Raji (cell line): ENCODE measurements around the gene PFDN2.

Experiments used
- POLR2A ChIP-seq: IDR thresholded peaks from 2 replicates; pipeline ENCODE4 v1.6.1; 2011; ENCODE audit warnings: low read depth, low read length, control low read depth; ENCODE audit not compliant: insufficient read depth

PFDN2 gene

DNA sequence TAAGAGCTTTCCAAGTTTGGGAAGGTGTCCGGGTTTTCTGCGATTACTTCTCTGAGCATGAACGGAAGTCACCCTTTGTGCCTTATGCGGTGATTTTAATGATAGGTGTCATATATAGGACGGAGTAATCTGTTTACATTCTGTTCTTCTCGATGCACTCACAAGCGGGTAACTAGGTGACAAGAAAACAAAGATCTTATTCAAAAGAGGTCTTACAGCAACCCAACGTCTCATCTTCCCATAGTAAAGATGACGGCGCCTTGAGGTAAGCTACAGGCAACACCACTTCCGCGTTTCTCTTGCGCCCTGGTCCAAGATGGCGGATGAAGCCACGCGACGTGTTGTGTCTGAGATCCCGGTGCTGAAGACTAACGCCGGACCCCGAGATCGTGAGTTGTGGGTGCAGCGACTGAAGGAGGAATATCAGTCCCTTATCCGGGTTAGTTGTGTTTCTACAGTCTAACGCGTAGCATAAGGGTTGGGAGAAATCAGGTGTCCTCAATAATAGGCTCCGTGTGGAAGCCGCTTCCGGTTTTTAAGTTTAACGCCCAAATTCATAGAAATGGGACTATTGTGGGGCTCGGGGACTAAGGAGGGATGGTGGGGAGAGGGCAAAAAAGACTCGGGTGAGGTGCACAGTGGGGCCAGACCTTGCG is 36.0 kb upstream of the PFDN2 start, which contains the start of gene UFC1:
TSS of gene UFC1 (plus strand) at position 297 of the 656 bp plus-strand sequence. CDS start at position 317, 20 bp downstream.
- peak; percentile 87 for TF ChIP-seq POLR2A

DNA sequence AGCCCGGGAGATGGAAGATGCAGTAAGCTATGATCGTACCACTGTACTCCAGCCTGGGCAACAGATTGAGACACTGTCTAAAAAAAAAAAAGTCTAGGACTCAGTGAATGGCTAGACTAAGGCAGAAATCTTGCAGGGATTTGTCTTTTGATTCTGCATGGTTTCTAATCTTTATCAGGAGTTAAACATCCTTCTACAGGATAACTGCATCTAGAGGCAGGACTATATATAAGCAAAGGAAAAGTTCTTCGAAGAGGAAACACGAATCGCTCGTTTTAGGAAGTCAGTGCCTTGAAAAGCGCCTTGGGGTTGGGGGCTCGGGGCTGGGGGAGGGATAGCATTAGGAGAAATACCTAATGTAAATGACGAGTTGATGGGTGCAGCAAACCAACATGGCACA is 35.3 kb upstream of the PFDN2 start:
- no peak for TF ChIP-seq POLR2A

DNA sequence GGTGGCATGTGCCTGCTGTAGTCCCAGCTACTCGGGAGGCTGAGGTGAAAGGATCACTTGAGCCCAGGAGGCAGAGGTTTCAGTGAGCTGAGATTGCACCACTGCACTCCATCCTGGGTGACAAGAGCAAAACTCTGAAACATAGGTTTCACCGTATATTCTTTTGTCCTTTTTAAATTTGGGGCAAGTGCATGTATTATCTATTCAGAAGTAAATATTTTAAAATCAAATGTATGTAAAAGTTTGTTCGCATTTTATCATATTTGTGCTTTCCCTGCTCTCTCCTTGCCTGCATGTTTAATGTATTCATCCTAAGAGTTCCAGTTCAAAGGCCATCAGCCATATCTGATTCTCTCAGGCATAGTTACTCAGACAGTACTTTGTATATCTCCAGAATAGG is 28.0 kb upstream of the PFDN2 start:
- no peak for TF ChIP-seq POLR2A

DNA sequence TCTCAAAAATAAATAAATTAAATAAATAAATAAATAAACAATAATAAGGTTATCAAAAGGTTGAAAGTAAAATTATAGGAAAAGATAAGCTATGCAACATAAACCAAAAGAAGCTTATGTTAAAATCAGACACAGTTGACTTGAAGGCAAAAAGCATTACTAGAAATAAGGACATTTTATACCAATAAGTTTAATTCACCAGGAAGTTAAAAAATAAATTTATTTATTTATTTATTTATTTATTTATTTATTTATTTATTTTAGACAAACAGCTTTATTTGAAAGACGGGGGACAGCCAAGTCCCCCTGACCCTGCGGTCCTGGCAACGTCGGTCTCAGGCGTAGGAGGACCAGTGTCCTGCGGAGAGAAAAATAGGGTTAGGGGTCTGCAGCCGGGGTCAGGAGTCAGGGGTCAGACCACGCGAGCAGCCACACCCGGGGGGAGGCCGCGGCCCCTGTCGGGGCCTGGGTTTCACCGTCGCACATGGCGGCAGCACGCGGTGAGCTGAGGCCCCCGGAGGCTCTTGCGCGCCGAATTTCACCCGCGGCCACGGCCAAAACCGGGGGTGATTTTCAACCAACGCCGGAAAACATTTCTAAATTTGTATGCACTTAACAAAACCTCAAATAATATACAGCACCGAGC is 23.0 kb upstream of the PFDN2 start:
- TF ChIP-seq POLR2A: no peak

DNA sequence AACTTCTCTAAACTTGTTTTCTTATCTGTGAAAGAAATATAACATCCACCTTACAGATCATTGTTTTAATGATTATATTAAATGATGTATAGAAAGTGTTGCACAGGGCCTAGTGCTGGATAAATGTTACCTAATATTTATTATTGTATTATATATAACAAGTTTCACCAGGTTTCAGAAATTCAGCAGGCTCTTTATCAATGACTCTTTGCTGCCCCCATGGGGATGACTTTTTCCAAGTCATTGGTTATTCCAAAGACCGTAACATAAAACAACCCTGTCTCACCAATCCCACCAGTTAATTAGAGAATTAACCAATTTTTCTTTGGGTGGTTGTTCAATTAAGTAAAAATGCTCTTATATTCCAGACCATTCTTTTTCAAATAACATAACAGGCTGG is 21.9 kb upstream of the PFDN2 start:
- no peak for TF ChIP-seq POLR2A

DNA sequence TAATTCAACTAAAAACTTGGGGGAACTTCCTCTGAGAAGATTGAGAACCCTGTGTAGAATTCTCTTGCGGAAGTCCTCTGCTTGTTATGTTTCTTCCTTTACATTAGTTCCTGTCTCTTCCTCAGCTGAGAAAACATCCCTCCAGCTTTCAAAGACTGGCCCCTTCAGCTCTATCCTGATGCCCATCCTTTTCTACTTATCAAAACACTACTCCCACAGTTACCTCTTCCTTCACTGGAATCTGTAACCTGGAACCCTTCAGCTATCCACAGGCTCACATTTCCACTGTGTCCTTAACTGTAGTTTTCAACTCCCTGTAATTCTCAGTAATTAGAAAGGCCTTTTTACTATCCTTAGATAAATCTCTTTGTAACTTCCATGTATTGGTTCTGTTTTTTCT is 20.6 kb upstream of the PFDN2 start:
- TF ChIP-seq POLR2A: no peak

DNA sequence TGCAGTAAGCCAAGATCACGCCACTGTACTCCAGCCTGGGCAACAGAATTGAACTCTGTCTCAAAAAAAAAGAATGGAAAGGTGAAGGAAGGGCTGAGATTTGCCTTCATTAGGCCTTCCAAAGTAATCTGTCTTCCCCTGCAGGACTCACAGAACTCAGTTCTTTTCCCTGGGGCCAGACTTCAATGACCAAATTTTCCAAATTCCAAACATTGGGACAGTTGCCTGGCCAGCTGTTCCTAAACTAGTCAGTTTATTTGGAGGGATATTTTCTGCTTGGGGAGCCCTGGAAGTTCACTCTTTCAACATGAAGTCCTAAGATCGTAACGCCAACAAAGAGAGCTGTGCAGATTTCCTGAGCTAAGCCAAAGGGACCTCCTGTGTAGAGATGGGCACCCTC is 20.0 kb upstream of the PFDN2 start:
- TF ChIP-seq POLR2A: no peak

DNA sequence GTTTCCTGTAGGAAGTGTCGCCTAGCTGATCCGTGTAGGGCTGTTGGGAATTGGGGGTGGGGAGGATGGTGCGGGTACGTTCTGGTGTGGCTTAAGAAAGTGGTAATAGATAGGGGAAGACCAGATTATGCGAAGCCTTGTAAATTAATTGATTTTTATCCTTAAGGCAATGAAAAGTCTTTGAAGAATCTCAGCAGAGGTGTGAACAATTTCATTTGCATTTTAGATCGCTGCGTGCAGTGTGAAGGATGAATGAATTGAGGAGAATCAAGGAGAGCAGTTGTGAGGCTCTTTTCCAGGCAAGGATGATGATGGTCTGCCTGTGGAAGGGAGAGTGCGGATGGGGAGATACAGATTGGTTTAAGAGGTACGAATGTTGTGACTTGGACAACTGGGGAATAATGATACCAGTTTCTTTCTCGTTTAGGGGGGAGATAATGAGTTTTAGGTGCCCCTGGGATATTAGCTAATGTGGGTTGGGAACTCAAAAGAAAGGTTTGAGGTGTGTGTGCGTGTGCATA is 15.4 kb upstream of the PFDN2 start:
- TF ChIP-seq POLR2A: no peak

DNA sequence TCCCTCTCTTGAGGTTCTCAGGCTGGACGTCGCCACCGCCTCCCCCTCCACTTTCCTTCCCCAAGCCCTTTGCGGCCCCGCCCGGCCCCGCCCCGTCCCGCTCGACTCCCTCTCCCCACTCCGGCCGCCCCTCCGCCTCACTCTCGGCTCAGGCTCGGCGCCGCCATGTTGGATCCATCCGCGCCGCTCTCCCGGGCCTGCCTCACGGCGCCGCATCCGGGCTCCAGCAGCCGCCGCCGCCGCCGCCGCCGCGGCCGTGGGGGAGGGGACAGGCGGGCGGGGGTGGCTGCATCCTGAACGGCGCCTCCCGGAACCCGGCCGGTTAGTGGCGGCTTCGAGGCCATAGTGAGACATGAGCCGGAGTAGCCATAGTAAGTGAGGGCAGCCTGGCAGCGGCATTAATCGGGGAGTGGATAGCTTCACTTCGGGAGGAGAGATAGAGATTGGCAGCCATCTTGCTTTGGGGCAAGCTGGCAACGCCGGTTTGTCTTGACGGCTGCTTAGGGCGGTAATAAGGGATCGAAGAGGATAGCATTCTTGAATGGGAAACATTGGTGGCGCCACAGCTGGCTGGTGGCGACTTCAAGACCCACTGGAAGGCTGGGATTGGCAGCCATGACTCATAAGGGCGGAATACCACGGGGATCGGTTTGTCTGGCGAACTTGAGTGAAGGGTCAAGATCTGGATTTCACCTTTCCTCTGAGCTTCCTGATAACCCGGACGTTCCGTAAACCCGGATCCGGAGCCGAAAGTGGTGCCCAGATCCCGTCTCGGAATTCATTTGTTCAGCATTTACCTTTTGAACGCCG is 14.8 kb upstream of the PFDN2 start, which contains the start of gene DEDD:
TSS of gene DEDD (minus strand) at position 258 of the 810 bp plus-strand sequence. CDS start 8,205 bp downstream, outside the sequence.
- TF ChIP-seq POLR2A: peak; percentile 41

DNA sequence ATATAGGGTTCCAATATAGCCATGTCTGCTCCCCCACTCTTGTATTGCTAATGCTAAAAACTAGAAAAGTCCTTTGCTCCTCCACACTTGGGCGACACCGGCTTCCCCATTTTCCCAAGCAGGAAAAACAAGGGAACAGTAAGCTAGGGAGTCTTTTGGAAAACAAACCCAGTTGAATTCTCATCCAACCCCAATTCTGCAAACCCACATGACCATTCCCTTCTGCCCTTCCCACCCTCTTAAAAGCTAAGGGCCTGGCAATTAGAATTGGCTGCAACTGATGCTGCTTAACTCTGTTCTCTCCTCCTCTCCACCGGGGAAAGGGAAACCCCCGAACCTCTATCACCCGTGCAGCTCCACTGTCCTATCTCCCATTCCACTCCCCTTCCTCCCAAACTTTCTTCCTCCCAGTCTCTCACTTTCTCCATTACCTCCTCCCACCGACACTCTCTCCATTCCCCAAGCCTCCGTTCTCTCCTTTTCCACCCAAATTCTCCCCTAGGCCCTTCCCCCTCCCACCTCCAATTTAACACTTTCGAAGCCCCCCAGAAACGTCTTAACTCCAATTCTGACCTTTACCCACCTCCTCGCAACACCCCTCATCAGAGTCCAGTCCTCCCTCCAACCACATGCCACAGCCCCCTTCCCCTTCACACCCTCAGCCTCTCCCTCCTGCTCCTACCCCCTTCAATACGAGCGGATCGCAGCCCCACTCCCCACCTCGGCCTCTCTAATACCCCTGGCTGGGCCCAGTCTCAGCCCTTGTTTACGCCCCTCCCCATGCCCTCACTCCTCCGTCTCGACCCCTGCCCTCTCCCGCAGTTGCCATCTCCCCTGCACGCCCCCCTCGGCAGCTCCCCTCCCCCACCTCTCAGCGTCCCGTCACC is 13.9 kb upstream of the PFDN2 start:
- no peak for TF ChIP-seq POLR2A

DNA sequence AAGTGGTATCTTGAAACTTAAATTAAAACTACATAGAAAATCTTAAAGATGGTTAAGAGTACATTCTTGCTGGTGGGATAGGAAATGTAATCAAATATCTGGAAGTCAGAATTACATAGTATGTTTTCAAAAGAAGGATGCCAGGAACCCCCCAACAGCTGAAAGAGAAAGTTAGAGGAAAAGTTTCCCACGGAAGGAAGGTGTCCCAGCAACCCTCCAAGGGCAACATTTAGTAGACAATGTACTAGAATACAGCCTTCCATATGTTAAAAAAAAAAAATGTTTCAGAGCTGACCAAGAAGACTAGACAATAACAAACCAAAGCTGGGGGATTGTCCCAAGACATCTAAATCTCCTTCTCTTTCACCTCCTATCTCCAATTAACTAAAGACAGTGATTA is 12.4 kb upstream of the PFDN2 start:
- no peak for TF ChIP-seq POLR2A

DNA sequence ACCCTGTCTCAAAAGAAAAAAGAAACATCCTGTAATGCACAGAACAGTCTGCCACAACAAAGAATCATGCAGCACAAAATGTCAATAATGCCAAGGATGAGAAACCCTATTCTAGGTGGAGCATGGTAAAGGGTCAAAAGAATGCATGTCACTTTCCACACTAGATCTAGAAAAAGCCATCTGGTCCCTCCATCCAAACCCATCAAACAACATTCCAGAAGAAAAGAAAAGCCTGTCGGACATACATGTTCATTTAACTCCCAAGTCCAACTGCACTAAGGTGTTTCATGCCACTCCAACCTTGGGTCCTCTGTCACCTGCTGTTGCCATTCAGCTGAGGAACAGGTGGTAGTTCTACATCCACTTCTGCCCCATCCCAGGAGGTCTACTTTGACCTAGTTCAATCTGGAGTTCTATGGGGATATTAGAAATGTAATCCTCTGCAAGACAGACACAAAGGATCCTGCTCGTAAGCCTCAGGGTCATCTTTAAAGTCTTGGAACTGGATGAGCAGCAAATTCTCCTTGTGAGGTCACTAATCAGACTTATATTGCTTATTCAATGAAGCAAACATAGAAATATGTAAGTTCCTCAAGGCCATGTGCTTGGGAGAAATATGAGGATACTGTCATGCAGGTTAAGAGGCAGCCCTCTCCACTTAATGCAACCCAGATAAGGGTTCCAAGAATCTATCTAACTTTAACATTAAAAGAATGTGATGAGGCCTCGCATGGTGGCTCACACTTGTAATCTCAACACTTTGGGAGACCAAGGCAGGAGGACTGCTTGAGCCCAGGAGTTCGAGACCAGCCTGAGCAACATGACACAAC is 11.0 kb upstream of the PFDN2 start:
- TF ChIP-seq POLR2A: no peak

DNA sequence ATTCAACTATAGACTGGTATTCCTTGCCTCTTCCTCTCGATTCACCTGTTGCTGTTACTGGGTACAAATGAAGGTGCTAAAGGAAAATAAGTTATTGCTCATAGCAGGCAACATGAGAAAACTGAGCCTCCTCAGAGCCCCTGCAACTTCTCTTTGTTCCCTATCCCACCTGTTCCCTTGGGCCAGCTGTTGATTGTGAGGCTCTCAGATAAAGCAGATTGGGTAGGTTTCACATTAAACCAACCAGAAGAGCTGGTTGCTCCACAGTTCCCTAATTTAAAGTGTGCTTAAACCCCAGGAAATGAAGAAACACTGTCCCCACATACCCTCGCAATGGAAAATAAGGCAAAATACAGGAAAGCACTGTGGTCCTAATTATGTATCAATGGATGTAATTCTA is 9.8 kb upstream of the PFDN2 start:
- no peak for TF ChIP-seq POLR2A

DNA sequence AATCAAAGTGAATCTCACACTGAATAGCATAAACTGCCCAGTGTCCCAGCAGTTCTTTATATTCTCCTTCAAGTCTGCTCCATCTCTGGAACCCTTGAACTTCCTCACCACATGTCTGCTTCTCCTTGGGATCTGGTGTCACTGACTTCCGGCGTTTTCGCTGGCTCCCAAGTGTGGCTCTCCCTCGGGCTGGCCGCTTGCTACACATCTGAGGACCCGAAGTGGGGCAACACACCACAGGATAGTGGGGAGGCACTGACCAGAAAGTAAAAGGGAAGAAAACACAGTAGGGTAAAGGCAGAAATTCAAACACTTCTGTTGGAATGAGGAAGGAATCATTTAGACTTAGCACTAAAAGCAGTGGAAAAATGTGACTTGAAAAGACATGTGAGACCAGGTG is 5.1 kb upstream of the PFDN2 start:
- no peak for TF ChIP-seq POLR2A

DNA sequence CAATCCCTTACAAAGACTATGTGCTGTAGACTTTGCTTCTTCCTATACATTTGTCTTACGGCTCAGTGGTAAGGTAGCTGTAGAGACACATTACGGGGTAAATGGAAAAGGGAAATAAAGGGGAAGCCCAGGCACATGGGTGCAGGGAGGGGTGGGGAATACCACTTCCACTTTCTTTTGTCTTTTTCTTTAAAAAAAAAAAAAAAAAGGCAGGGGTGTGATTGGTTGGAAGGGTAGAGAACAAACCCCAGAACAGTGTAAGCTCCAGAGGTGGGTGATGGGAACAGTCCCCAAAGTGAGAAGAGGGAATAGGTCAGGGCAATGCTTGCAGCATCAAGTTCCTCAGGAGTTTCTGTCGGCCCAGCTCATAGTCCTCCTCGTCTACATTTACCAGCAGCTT is 4.0 kb upstream of the PFDN2 start:
- no peak for TF ChIP-seq POLR2A
